ENCODE data around the gene ANP32A.

ANP32A gene

DNA sequence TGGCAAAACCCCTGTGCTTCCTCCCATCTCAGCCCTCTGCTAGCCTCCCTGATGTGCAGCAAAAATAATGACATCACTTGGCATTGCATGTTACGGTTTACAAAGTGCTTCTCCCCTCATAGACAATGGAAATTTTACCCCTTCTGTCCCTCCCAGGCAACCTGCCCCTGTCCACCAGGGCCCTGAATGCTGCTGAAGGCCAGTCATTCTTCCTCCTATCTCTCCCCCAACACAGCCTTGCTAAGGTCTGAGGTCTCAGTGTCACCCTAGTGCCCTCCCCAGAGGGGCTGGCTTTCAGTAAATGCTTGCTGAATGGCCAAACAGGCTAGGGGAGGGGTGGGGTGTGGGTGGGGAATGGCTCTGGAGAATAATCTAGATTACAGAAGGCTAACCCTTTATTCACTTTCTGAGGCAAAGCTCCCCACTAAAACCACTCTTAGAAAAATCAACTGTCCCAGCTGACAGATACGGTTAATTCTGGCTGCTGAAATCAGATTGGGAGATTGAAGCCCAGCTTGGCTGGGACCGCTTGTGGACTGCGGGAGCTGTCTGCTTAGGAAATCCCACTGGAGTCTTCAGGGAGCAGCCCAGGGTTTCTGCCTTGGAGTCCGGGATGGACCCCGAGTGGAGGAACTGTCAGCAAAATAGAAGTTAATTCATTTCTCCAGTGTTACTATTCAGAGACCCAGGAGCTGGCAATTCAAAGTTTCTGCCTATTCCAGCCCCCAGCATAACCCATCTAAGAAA lies 22.9 kb downstream of the ANP32A start:
- H3K36me3 ChIP-seq (ENCODE audit: insufficient read depth, low read length) = peaks cover 58% of the 10 kb centered on the region
- no peaks in the 10 kb centered on the region for H3K27me3 ChIP-seq (ENCODE audit: insufficient read depth, low read length, poor library complexity)
- no peak for DNase-seq
- H3K79me2 ChIP-seq (ENCODE audit: insufficient read depth, low read length) = peaks cover 99% of the 10 kb centered on the region
- no peaks in the 10 kb centered on the region; the same call in 1 of the 2 replicates for H3K4me1 ChIP-seq (ENCODE audit: insufficient read depth, low read length)
- H2AFZ ChIP-seq (ENCODE audit: low read depth, low read length) = no peak overlapping the region
- no peak overlapping the region for H3K4me3 ChIP-seq (ENCODE audit: low read depth in 1 of 2, low read length in 2 of 2)
- no peak for TF ChIP-seq EZH2 (IDR thresholded peaks at IDR 0.05; ENCODE audit: borderline replicate concordance, low read depth, low read length, severe bottlenecking)
- TF ChIP-seq, protein P1, sequence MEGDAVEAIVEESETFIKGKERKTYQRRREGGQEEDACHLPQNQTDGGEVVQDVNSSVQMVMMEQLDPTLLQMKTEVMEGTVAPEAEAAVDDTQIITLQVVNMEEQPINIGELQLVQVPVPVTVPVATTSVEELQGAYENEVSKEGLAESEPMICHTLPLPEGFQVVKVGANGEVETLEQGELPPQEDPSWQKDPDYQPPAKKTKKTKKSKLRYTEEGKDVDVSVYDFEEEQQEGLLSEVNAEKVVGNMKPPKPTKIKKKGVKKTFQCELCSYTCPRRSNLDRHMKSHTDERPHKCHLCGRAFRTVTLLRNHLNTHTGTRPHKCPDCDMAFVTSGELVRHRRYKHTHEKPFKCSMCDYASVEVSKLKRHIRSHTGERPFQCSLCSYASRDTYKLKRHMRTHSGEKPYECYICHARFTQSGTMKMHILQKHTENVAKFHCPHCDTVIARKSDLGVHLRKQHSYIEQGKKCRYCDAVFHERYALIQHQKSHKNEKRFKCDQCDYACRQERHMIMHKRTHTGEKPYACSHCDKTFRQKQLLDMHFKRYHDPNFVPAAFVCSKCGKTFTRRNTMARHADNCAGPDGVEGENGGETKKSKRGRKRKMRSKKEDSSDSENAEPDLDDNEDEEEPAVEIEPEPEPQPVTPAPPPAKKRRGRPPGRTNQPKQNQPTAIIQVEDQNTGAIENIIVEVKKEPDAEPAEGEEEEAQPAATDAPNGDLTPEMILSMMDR (IDR thresholded peaks at IDR 0.05; ENCODE audit: borderline replicate concordance, extremely low read depth, low read length, poor library complexity, severe bottlenecking) = no peak
- ATAC-seq (ENCODE audit: insufficient read depth, low read depth) = no peak; the same call in 2 of the 3 replicates
- peaks cover 96% of the 10 kb centered on the region for H4K20me1 ChIP-seq (ENCODE audit: insufficient read depth, low read length)
- no peaks in the 10 kb centered on the region for H3K9me3 ChIP-seq (ENCODE audit: insufficient read depth, low read length, severe bottlenecking)
- H3K27ac ChIP-seq (ENCODE audit: low read length) = no peak overlapping the region
- H3K4me2 ChIP-seq (ENCODE audit: insufficient read depth, low read length) = no peak overlapping the region
- H3K9ac ChIP-seq (ENCODE audit: low read depth, low read length) = no peak overlapping the region

DNA sequence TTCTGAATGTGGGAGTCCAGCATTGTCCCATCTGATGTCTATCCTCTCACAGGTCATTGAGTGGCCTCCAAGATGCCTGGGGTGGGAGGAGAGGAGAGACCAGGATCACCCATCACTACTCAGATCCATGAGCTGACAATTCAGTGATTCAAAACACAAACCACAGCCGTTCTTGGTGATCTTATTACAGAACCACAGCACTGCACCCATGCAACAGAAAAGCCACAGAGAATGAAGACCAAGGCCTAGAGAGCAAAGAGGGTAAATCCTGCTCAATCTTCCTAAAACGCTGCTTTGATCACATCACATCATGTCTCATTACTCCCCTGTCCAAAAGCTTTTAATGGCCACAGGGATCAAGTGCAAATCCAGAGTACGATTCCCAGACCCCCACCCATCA lies 23.5 kb downstream of the ANP32A start:
- peaks cover 5% of the 10 kb centered on the region; the same call in 1 of the 2 replicates for H3K4me1 ChIP-seq (ENCODE audit: insufficient read depth, low read length)
- no peak for ATAC-seq (ENCODE audit: insufficient read depth, low read depth)
- H2AFZ ChIP-seq (ENCODE audit: low read depth, low read length) = no peak overlapping the region
- H3K79me2 ChIP-seq (ENCODE audit: insufficient read depth, low read length) = peaks cover 99% of the 10 kb centered on the region
- peaks cover 96% of the 10 kb centered on the region for H4K20me1 ChIP-seq (ENCODE audit: insufficient read depth, low read length)
- DNase-seq = no peak
- H3K9ac ChIP-seq (ENCODE audit: low read depth, low read length) = no peak overlapping the region
- no peak for TF ChIP-seq EZH2 (IDR thresholded peaks at IDR 0.05; ENCODE audit: borderline replicate concordance, low read depth, low read length, severe bottlenecking)
- TF ChIP-seq, protein P1 (IDR thresholded peaks at IDR 0.05; ENCODE audit: borderline replicate concordance, extremely low read depth, low read length, poor library complexity, severe bottlenecking) = no peak
- H3K27ac ChIP-seq (ENCODE audit: low read length) = no peak overlapping the region
- H3K4me2 ChIP-seq (ENCODE audit: insufficient read depth, low read length) = no peak overlapping the region
- H3K36me3 ChIP-seq (ENCODE audit: insufficient read depth, low read length) = peaks cover 62% of the 10 kb centered on the region
- no peaks in the 10 kb centered on the region for H3K27me3 ChIP-seq (ENCODE audit: insufficient read depth, low read length, poor library complexity)
- H3K4me3 ChIP-seq (ENCODE audit: low read depth in 1 of 2, low read length in 2 of 2) = no peak overlapping the region
- no peaks in the 10 kb centered on the region for H3K9me3 ChIP-seq (ENCODE audit: insufficient read depth, low read length, severe bottlenecking)

DNA sequence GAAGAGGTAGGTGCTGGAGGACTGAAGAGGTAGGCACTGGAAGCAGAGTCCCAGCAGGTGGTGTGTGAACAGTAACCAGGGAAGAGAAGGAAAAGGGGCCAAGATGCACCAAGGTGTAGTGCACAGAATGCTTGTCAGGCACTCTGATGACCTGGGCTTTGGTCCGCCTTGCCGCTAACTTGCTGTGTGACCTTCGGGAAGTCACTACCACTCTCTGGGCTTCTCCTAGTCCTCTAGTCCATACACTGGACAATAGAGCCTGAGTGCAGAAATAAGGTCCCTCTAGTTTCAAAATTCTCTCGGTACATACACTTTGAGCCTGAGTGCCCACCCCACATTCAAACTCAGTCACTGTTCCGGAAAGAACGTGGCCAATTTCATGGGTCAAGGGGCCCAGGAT lies 24.1 kb downstream of the ANP32A start:
- Histone ChIP-seq H3K9me3 (ENCODE audit: insufficient read depth, low read length, severe bottlenecking) (no peaks in the 10 kb centered on the region), H3K9ac (ENCODE audit: low read depth, low read length) (no peak overlapping the region), H2AFZ (ENCODE audit: low read depth, low read length) (no peak overlapping the region), H3K27me3 (ENCODE audit: insufficient read depth, low read length, poor library complexity) (no peaks in the 10 kb centered on the region), H3K27ac (ENCODE audit: low read length) (no peak overlapping the region), H4K20me1 (ENCODE audit: insufficient read depth, low read length) (peaks cover 96% of the 10 kb centered on the region), H3K36me3 (ENCODE audit: insufficient read depth, low read length) (peaks cover 60% of the 10 kb centered on the region), H3K4me2 (ENCODE audit: insufficient read depth, low read length) (no peak overlapping the region), H3K79me2 (ENCODE audit: insufficient read depth, low read length) (peaks cover 99% of the 10 kb centered on the region), H3K4me3 (ENCODE audit: low read depth in 1 of 2, low read length in 2 of 2) (no peak overlapping the region), H3K4me1 (ENCODE audit: insufficient read depth, low read length) (peaks cover 5% of the 10 kb centered on the region; the same call in 1 of the 2 replicates)
- ATAC-seq (ENCODE audit: insufficient read depth, low read depth) = no peak
- no peak for DNase-seq
- no peak for TF ChIP-seq EZH2 (IDR thresholded peaks at IDR 0.05; ENCODE audit: borderline replicate concordance, low read depth, low read length, severe bottlenecking)
- TF ChIP-seq, protein P1 (IDR thresholded peaks at IDR 0.05; ENCODE audit: borderline replicate concordance, extremely low read depth, low read length, poor library complexity, severe bottlenecking) = no peak

Data from DND-41 (cell line).